ENCODE results near the gene ARMC5. TPM values are rescaled to one million over a fixed set of nuclear protein-coding genes. Genes with fewer than 3 reads are reported as not detected.

Gene ARMC5
- total RNA-seq, 1 experiment from 2014 or later = 11.8 TPM

DNA sequence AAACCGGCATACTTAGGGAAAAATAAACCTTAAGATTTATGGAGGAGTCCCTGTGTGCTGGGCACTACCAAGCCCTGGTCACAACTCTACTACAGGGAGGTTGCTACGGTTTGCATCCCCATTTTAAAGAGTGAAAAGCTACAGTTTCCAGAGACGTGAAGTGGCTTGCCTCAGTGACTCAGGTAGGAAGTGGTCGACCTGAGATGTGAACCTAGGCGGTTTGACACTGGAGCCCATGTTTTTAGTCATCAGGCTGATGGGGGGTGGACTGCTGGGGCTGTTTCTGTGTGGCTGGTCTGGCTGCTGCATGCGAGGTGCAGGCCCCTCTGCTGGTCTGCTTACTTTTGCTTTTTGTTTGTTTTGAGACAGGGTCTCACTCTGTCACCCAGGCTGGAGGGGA is 37.7 kb upstream of the ARMC5 start:
- H3K79me2 ChIP-seq (ENCODE audit: insufficient read depth, low read length) = no peaks in the 10 kb centered on the region

More for the DNA sequence above, 37.7 kb upstream of the ARMC5 start:
- CTCF ChIA-PET = no interaction called here
- RAD21 ChIA-PET (ENCODE audit: low non-redundant PET in 1 of 2, low total read pairs in 2 of 2, uncharacterized antibody in 2 of 2, unreplicated experiment in 2 of 2) = no interaction called here
- H3K4me1 ChIP-seq (ENCODE audit: control insufficient read depth in 1 of 2, insufficient read depth in 2 of 2, low read length in 2 of 2) = no peaks in the 10 kb centered on the region
- DNase-seq (ENCODE audit: low read depth, low spot score) = no peak
- H2AFZ ChIP-seq (ENCODE audit: low read depth, low read length, poor library complexity, severe bottlenecking) = no peak overlapping the region
- no peak overlapping the region for H3K4me2 ChIP-seq (ENCODE audit: low read length)
- intact Hi-C loops (cut with micrococcal nuclease) = no loop called here
- no peak overlapping the region for H3K4me3 ChIP-seq (replicated peaks in 1 of 2; ENCODE audit: low read depth in 1 of 2, low read length in 2 of 2)
- H3K36me3 ChIP-seq (ENCODE audit: control insufficient read depth in 1 of 2, insufficient read depth in 2 of 2, low read length in 2 of 2) = no peaks in the 10 kb centered on the region
- H3K27me3 ChIP-seq (ENCODE audit: insufficient read depth, low read length) = peaks cover 9% of the 10 kb centered on the region; the same call in 1 of the 2 replicates
- H3K27ac ChIP-seq (ENCODE audit: low read depth, low read length) = no peak overlapping the region
- no peaks in the 10 kb centered on the region for H4K20me1 ChIP-seq (ENCODE audit: insufficient read depth)
- ATAC-seq = no peak
- POLR2A ChIA-PET = no interaction called here
- no peak for TF ChIP-seq POLR2A (IDR thresholded peaks at IDR 0.05; ENCODE audit: borderline replicate concordance, extremely low read depth, insufficient read depth, insufficient read length)
- no peak for TF ChIP-seq CEBPB (IDR thresholded peaks at IDR 0.05; ENCODE audit: low read depth)
- TF ChIP-seq, protein P1, sequence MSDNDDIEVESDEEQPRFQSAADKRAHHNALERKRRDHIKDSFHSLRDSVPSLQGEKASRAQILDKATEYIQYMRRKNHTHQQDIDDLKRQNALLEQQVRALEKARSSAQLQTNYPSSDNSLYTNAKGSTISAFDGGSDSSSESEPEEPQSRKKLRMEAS (IDR thresholded peaks at IDR 0.05) = no peak
- TF ChIP-seq, protein P2, sequence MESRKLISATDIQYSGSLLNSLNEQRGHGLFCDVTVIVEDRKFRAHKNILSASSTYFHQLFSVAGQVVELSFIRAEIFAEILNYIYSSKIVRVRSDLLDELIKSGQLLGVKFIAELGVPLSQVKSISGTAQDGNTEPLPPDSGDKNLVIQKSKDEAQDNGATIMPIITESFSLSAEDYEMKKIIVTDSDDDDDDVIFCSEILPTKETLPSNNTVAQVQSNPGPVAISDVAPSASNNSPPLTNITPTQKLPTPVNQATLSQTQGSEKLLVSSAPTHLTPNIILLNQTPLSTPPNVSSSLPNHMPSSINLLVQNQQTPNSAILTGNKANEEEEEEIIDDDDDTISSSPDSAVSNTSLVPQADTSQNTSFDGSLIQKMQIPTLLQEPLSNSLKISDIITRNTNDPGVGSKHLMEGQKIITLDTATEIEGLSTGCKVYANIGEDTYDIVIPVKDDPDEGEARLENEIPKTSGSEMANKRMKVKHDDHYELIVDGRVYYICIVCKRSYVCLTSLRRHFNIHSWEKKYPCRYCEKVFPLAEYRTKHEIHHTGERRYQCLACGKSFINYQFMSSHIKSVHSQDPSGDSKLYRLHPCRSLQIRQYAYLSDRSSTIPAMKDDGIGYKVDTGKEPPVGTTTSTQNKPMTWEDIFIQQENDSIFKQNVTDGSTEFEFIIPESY (IDR thresholded peaks at IDR 0.05; ENCODE audit: extremely low read depth, insufficient replicate concordance, low read length) = no peak
- TF ChIP-seq, protein P3, sequence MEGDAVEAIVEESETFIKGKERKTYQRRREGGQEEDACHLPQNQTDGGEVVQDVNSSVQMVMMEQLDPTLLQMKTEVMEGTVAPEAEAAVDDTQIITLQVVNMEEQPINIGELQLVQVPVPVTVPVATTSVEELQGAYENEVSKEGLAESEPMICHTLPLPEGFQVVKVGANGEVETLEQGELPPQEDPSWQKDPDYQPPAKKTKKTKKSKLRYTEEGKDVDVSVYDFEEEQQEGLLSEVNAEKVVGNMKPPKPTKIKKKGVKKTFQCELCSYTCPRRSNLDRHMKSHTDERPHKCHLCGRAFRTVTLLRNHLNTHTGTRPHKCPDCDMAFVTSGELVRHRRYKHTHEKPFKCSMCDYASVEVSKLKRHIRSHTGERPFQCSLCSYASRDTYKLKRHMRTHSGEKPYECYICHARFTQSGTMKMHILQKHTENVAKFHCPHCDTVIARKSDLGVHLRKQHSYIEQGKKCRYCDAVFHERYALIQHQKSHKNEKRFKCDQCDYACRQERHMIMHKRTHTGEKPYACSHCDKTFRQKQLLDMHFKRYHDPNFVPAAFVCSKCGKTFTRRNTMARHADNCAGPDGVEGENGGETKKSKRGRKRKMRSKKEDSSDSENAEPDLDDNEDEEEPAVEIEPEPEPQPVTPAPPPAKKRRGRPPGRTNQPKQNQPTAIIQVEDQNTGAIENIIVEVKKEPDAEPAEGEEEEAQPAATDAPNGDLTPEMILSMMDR (IDR thresholded peaks at IDR 0.05 in 2 of 3, conservative IDR thresholded peaks at IDR 0.05 in 1 of 3; ENCODE audit: borderline replicate concordance in 1 of 3, insufficient read depth in 1 of 3, low read depth in 2 of 3, low read length in 2 of 3) = no peak
- TF ChIP-seq EZH2phosphoT487 (IDR thresholded peaks at IDR 0.05; ENCODE audit: borderline replicate concordance) = no peak
- TF ChIP-seq, protein P4, sequence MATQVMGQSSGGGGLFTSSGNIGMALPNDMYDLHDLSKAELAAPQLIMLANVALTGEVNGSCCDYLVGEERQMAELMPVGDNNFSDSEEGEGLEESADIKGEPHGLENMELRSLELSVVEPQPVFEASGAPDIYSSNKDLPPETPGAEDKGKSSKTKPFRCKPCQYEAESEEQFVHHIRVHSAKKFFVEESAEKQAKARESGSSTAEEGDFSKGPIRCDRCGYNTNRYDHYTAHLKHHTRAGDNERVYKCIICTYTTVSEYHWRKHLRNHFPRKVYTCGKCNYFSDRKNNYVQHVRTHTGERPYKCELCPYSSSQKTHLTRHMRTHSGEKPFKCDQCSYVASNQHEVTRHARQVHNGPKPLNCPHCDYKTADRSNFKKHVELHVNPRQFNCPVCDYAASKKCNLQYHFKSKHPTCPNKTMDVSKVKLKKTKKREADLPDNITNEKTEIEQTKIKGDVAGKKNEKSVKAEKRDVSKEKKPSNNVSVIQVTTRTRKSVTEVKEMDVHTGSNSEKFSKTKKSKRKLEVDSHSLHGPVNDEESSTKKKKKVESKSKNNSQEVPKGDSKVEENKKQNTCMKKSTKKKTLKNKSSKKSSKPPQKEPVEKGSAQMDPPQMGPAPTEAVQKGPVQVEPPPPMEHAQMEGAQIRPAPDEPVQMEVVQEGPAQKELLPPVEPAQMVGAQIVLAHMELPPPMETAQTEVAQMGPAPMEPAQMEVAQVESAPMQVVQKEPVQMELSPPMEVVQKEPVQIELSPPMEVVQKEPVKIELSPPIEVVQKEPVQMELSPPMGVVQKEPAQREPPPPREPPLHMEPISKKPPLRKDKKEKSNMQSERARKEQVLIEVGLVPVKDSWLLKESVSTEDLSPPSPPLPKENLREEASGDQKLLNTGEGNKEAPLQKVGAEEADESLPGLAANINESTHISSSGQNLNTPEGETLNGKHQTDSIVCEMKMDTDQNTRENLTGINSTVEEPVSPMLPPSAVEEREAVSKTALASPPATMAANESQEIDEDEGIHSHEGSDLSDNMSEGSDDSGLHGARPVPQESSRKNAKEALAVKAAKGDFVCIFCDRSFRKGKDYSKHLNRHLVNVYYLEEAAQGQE (IDR thresholded peaks at IDR 0.05; ENCODE audit: low read depth) = no peak
- no peak for TF ChIP-seq POLR2AphosphoS5 (IDR thresholded peaks at IDR 0.05; ENCODE audit: low read depth, low read length)
- TF ChIP-seq JUND (IDR thresholded peaks at IDR 0.05) = no peak
- TF ChIP-seq TCF7L2 (IDR thresholded peaks at IDR 0.05; ENCODE audit: borderline replicate concordance, extremely low read depth, insufficient read depth, insufficient read length) = no peak
- TF ChIP-seq RAD21 (IDR thresholded peaks at IDR 0.05; ENCODE audit: low read depth) = no peak
- no peak for TF ChIP-seq SP1 (IDR thresholded peaks at IDR 0.05; ENCODE audit: low read depth)
- no peak for TF ChIP-seq YY1 (IDR thresholded peaks at IDR 0.05; ENCODE audit: extremely low read depth, insufficient replicate concordance, low read depth, low read length)
- TF ChIP-seq EGR1 (IDR thresholded peaks at IDR 0.05; ENCODE audit: low read depth) = no peak
- no peak for TF ChIP-seq SRF (IDR thresholded peaks at IDR 0.05; ENCODE audit: low read depth)
- no peak for TF ChIP-seq FOSL1 (IDR thresholded peaks at IDR 0.05; ENCODE audit: low read depth)
- no peaks in the 10 kb centered on the region for H3K9me2 ChIP-seq (ENCODE audit: insufficient read depth)
- H3K9me3 ChIP-seq (ENCODE audit: control insufficient read depth in 1 of 2, insufficient read depth in 1 of 2, low read depth in 1 of 2, low read length in 2 of 2) = no peaks in the 10 kb centered on the region
- no TSS peak for BruUV-seq (replicated peaks)
- no peak overlapping the region for H3K9ac ChIP-seq (ENCODE audit: low read length)

Data from HCT116 (cell line).